T-helper 17 cell (primary cell): ENCODE data around the gene CSN1S1. TPM values are rescaled to one million over a fixed set of nuclear protein-coding genes. Genes with fewer than 3 reads are reported as not detected.

Source experiments
- ATAC-seq: fragments of 150-1000 bp; cut with Tn5 transposase; 2 replicates; pipeline ENCODE4 v1.10.0; 2021; ENCODE audit warnings: mild to moderate bottlenecking, moderate library complexity
- DNase-seq, 3 donors: peaks; one replicate each; pipeline versions ENCODE4 v3.0.0 to v3.0.0-alpha.2; 2020 to 2021
- H3K9me3 ChIP-seq: one replicate; pipeline ENCODE4 v1.7.0; 2013; ENCODE audit warnings: low read length, mild to moderate bottlenecking; ENCODE audit not compliant: control insufficient read depth, poor library complexity, severe bottlenecking
- H3K27ac Mint-ChIP-seq: one replicate; pipeline ENCODE4 v1.8.0; 2022; ENCODE audit warnings: mild to moderate bottlenecking, moderate library complexity, mixed read lengths
- H3K27me3 Mint-ChIP-seq: one replicate; pipeline ENCODE4 v1.8.0; 2022; ENCODE audit warnings: mixed read lengths
- H3K36me3 Mint-ChIP-seq: one replicate; pipeline ENCODE4 v1.8.0; 2022; ENCODE audit warnings: low read depth, mixed read lengths
- H3K4me1 Mint-ChIP-seq: one replicate; pipeline ENCODE4 v1.8.0; 2022; ENCODE audit warnings: mild to moderate bottlenecking, mixed read lengths
- H3K4me3 Mint-ChIP-seq: one replicate; pipeline ENCODE4 v1.8.0; 2022; ENCODE audit warnings: mild to moderate bottlenecking, moderate library complexity, mixed read lengths
- total RNA-seq, 4 donors: library from RNA in 2 of 4; stranded (reverse) in 2 of 4; gene quantifications; one replicate each; pipeline ENCODE4 v1.2.3 and lab custom pipeline; 2022 to 2026

CSN1S1 gene
- total RNA-seq, 2 donors from 2014 or later, result not detected

- H3K4me1 Mint-ChIP-seq, result no peaks in the 10 kb centered on the region
- H3K36me3 Mint-ChIP-seq, result no peaks in the 10 kb centered on the region
- no peaks in the 10 kb centered on the region for H3K27me3 Mint-ChIP-seq
- no peak overlapping the region for H3K27ac Mint-ChIP-seq
- H3K4me3 Mint-ChIP-seq, result no peak overlapping the region
- ATAC-seq (no peak), DNase-seq (no peak)
- no peaks in the 10 kb centered on the region for H3K9me3 ChIP-seq
Observed at GRCh38 chr4:69936566-69936965, 5.7 kb downstream of the CSN1S1 start.

- H3K36me3 Mint-ChIP-seq, result no peaks in the 10 kb centered on the region
- DNase-seq, result no peak
- H3K4me1 Mint-ChIP-seq, result no peaks in the 10 kb centered on the region
- no peak overlapping the region for H3K27ac Mint-ChIP-seq
- no peak overlapping the region for H3K4me3 Mint-ChIP-seq
- no peaks in the 10 kb centered on the region for H3K27me3 Mint-ChIP-seq
- no peaks in the 10 kb centered on the region for H3K9me3 ChIP-seq
- ATAC-seq, result no peak
Observed at GRCh38 chr4:69951602-69952001, 20.7 kb downstream of the CSN1S1 start.

GRCh38 chr4:69957209-69957608 lies 26.3 kb downstream of the CSN1S1 start:
- no peaks in the 10 kb centered on the region for H3K9me3 ChIP-seq
- no peak overlapping the region for H3K4me3 Mint-ChIP-seq
- no peaks in the 10 kb centered on the region for H3K27me3 Mint-ChIP-seq
- ATAC-seq (no peak), DNase-seq (no peak)
- no peaks in the 10 kb centered on the region for H3K4me1 Mint-ChIP-seq
- no peaks in the 10 kb centered on the region for H3K36me3 Mint-ChIP-seq
- H3K27ac Mint-ChIP-seq, result no peak overlapping the region

GRCh38 chr4:69965628-69966027 lies 34.8 kb downstream of the CSN1S1 start, which contains the start of gene CSN2:
Gene CSN2 (minus strand): TSS chr4:69965728. CDS start chr4:69960995, 4,733 bp downstream.
- no peak within 1 kb of the TSS for H3K4me3 Mint-ChIP-seq
- H3K27ac Mint-ChIP-seq, result no peak within 1 kb of the TSS
- ATAC-seq, result no peak
- no peaks in the 10 kb centered on the region for H3K4me1 Mint-ChIP-seq
- H3K36me3 Mint-ChIP-seq, result no peaks in the 10 kb centered on the region
- no peak for DNase-seq
- no peaks in the 10 kb centered on the region for H3K9me3 ChIP-seq
- H3K27me3 Mint-ChIP-seq, result no peaks in the 10 kb centered on the region

DNA sequence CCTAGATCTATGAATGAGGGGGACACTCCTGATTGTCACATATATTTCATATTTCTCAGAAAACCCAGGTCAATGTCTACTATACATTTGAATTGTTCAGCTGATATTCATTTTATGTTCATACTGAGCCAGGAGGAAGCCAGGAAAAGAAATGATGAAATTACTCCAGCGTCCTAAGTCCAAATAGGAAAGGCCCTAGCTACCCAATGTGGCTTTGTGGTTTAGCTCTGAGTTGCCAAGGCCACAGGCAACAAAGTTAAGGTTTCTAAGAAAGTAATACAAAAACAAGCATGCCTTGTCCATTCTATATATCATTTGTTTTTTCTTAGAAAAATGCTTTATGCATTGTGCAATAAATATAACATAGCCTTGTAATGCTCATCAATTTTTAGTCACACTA lies 39.2 kb downstream of the CSN1S1 start:
- H3K4me1 Mint-ChIP-seq, result no peaks in the 10 kb centered on the region
- H3K9me3 ChIP-seq, result no peaks in the 10 kb centered on the region
- H3K27me3 Mint-ChIP-seq, result no peaks in the 10 kb centered on the region
- H3K36me3 Mint-ChIP-seq, result no peaks in the 10 kb centered on the region
- ATAC-seq, result no peak
- no peak overlapping the region for H3K4me3 Mint-ChIP-seq
- H3K27ac Mint-ChIP-seq, result no peak overlapping the region
- DNase-seq, result no peak

DNA sequence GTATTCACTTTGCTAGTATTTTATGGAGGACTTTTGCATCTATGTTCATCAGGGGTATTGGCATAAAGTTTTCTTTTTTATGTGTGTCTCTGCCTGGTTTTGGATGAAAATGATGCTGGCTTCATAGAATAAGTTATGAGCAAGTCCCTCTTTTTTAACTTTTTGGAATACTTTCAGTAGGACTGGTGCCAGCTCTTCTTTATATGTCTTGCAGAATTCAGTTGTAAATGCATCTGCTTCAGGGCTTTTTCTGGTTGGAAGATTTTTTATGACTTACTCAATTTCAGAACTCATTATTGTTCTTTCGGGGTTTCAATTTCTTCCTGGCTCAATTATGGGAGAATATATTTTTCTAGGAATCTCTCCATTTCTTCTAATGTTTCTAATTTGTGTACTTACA lies 43.8 kb downstream of the CSN1S1 start:
- DNase-seq (no peak), ATAC-seq (no peak)
- Mint-ChIP-seq H3K36me3 (no peaks in the 10 kb centered on the region), H3K4me3 (no peak overlapping the region), H3K27ac (no peak overlapping the region), H3K4me1 (no peaks in the 10 kb centered on the region), H3K27me3 (no peaks in the 10 kb centered on the region)
- H3K9me3 ChIP-seq, result no peaks in the 10 kb centered on the region

DNA sequence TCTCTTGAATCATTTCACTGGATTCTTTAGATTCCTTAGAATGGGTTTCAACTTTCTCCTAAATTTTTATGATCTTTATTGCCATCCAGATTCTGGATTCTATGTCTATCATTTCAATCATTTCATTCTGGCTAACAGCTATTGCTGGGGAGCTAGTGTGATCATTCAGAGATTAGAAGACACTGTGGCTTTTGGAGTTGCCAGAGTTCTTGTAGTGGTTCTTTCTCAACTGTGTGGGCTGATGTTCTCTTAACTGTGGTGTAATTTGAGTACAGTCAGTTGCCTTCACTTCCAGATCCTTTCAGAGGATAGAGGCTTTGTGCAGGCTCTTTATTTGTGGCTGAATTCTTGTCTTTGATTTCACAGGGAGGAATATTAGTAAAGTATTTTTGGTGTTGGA lies 46.7 kb downstream of the CSN1S1 start:
- no peak overlapping the region for H3K4me3 Mint-ChIP-seq
- no peaks in the 10 kb centered on the region for H3K9me3 ChIP-seq
- no peak for ATAC-seq
- no peaks in the 10 kb centered on the region for H3K4me1 Mint-ChIP-seq
- no peak for DNase-seq
- no peaks in the 10 kb centered on the region for H3K27me3 Mint-ChIP-seq
- H3K36me3 Mint-ChIP-seq, result no peaks in the 10 kb centered on the region
- no peak overlapping the region for H3K27ac Mint-ChIP-seq

DNA sequence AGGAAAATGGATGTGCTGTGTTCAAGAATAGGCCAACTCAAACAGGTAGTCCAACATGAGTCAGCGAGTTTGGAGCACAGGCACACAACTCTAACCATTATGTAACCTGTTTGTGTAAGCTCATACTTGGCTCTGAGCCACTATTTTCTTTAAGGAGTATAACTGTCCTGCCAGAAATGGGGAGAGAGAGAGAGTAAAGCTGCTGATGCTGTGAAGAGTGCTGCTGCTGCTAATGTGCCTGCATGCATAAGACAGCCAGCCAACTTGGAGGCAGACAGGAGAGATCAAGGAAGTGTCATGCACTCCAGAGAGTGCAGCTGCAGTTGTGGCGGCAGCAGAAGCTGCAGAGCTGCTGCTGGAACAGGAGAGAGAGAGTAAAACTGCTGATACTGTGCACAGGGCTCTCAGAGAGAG lies 53.2 kb downstream of the CSN1S1 start:
- ATAC-seq (no peak), DNase-seq (no peak)
- Mint-ChIP-seq H3K36me3 (no peaks in the 10 kb centered on the region), H3K4me3 (no peak overlapping the region), H3K27ac (no peak overlapping the region), H3K27me3 (no peaks in the 10 kb centered on the region), H3K4me1 (no peaks in the 10 kb centered on the region)
- H3K9me3 ChIP-seq, result no peaks in the 10 kb centered on the region

GRCh38 chr4:69986663-69987062 lies 55.8 kb downstream of the CSN1S1 start:
- no peaks in the 10 kb centered on the region for H3K27me3 Mint-ChIP-seq
- H3K9me3 ChIP-seq, result no peaks in the 10 kb centered on the region

GRCh38 chr4:69991016-69991415 lies 60.1 kb downstream of the CSN1S1 start:
- Mint-ChIP-seq H3K4me3 (no peak overlapping the region), H3K36me3 (no peaks in the 10 kb centered on the region), H3K27ac (no peak overlapping the region), H3K27me3 (no peaks in the 10 kb centered on the region), H3K4me1 (no peaks in the 10 kb centered on the region)
- DNase-seq (no peak), ATAC-seq (no peak)
- H3K9me3 ChIP-seq, result no peaks in the 10 kb centered on the region

More at GRCh38 chr4:69986663-69987062, 55.8 kb downstream of the CSN1S1 start:
- Mint-ChIP-seq H3K36me3 (no peaks in the 10 kb centered on the region), H3K4me3 (no peak overlapping the region), H3K27ac (no peak overlapping the region), H3K4me1 (no peaks in the 10 kb centered on the region)
- DNase-seq (no peak), ATAC-seq (no peak)

- H3K36me3 Mint-ChIP-seq, result no peaks in the 10 kb centered on the region
- H3K27me3 Mint-ChIP-seq, result no peaks in the 10 kb centered on the region
- no peaks in the 10 kb centered on the region for H3K4me1 Mint-ChIP-seq
- no peak for DNase-seq
- no peak overlapping the region for H3K4me3 Mint-ChIP-seq
- no peak for ATAC-seq
- H3K27ac Mint-ChIP-seq, result no peak overlapping the region
- H3K9me3 ChIP-seq, result no peaks in the 10 kb centered on the region
Observed at GRCh38 chr4:69994782-69995181, 63.9 kb downstream of the CSN1S1 start.

GRCh38 chr4:69995526-69996016 lies 64.7 kb downstream of the CSN1S1 start, which contains the start of gene STATH:
Gene STATH (plus strand): TSS chr4:69995966. CDS start chr4:69998438, 2,472 bp downstream.
- DNase-seq (no peak), ATAC-seq (no peak)
- no peak within 1 kb of the TSS for H3K27ac Mint-ChIP-seq
- H3K9me3 ChIP-seq, result no peaks in the 10 kb centered on the region
- no peaks in the 10 kb centered on the region for H3K36me3 Mint-ChIP-seq
- no peaks in the 10 kb centered on the region for H3K27me3 Mint-ChIP-seq
- no peak within 1 kb of the TSS for H3K4me3 Mint-ChIP-seq
- H3K4me1 Mint-ChIP-seq, result no peaks in the 10 kb centered on the region
